22Rv1 (cell line): Measurements from ENCODE around the gene ASCC1.

Experiments
- ZFX ChIP-seq: fragments of 450-650 bp; IDR thresholded peaks from 2 replicates; pipeline ENCODE4 v1.6.1; 2017; ENCODE audit warnings: antibody characterized with exemption, borderline replicate concordance
- TF ChIP-seq, protein P1 (sequence below): fragments of 450-650 bp; IDR thresholded peaks from 2 replicates; pipeline ENCODE4 v1.5.1; 2017; ENCODE audit warnings: mild to moderate bottlenecking

- TF ChIP-seq, protein P1, sequence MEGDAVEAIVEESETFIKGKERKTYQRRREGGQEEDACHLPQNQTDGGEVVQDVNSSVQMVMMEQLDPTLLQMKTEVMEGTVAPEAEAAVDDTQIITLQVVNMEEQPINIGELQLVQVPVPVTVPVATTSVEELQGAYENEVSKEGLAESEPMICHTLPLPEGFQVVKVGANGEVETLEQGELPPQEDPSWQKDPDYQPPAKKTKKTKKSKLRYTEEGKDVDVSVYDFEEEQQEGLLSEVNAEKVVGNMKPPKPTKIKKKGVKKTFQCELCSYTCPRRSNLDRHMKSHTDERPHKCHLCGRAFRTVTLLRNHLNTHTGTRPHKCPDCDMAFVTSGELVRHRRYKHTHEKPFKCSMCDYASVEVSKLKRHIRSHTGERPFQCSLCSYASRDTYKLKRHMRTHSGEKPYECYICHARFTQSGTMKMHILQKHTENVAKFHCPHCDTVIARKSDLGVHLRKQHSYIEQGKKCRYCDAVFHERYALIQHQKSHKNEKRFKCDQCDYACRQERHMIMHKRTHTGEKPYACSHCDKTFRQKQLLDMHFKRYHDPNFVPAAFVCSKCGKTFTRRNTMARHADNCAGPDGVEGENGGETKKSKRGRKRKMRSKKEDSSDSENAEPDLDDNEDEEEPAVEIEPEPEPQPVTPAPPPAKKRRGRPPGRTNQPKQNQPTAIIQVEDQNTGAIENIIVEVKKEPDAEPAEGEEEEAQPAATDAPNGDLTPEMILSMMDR, result no peak
- TF ChIP-seq ZFX, result no peak
These were observed 42.3 kb downstream of the ASCC1 start for GRCh38 chr10:72173619-72174296.
